HepG2 (cell line): ENCODE results near the gene NPHP4. TPM values are rescaled to one million over a fixed set of nuclear protein-coding genes. Genes with fewer than 3 reads are reported as not detected.
A peak's percentile ranks its signal among the peaks of the same experiment; 100 is the strongest.

ENCODE experiments used
- AGO2 ChIP-seq: fragments of 200-400 bp; formaldehyde crosslinking; optimal IDR thresholded peaks from 2 replicates; pipeline ENCODE3; 2017; ENCODE audit warnings: mild to moderate bottlenecking, low read depth, low read length, moderate library complexity
- ASH2L ChIP-seq: fragments of 300-600, 200-600 bp; sonication (generic); IDR thresholded peaks from 2 replicates; pipeline ENCODE4 v1.7.0; 2017; ENCODE audit warnings: low read depth, mild to moderate bottlenecking, moderate library complexity, mixed read lengths, low read length; ENCODE audit not compliant: insufficient read length
- CBX2 ChIP-seq, 2 experiments: fragments of 200-600 bp in 1 of 2; sonication (generic); formaldehyde crosslinking in 1 of 2; IDR thresholded peaks; 2 replicates each; pipeline versions ENCODE4 v1.7.0 to v1.8.1; 2018 to 2022; ENCODE audit warnings: low read depth in 2 of 2, low read length in 1 of 2, mild to moderate bottlenecking in 1 of 2, missing genetic modification reagents in 1 of 2
- HMGXB4 ChIP-seq, 2 experiments: sonication (generic) in 1 of 2; formaldehyde crosslinking in 1 of 2; IDR thresholded peaks; 2 replicates each; pipeline versions ENCODE4 v1.4.0 to v1.6.1; 2018 to 2020; ENCODE audit warnings: missing genetic modification reagents in 2 of 2, borderline replicate concordance in 1 of 2, low read depth in 1 of 2, mild to moderate bottlenecking in 1 of 2, missing biosample characterization in 1 of 2
- HNRNPLL ChIP-seq: fragments of 200-400 bp; formaldehyde crosslinking; IDR thresholded peaks from 2 replicates; pipeline ENCODE4 v1.6.1; 2017; ENCODE audit warnings: mild to moderate bottlenecking, low read depth, low read length; ENCODE audit not compliant: poor library complexity, severe bottlenecking
- HNRNPUL1 ChIP-seq: fragments of 200-400 bp; formaldehyde crosslinking; IDR thresholded peaks from 2 replicates; pipeline ENCODE4 v1.6.1; 2017; ENCODE audit warnings: low read depth, mild to moderate bottlenecking, low read length, moderate library complexity
- MLX ChIP-seq: IDR thresholded peaks from 2 replicates; pipeline ENCODE4 v1.6.1; 2016
- RFX3 ChIP-seq: IDR thresholded peaks from 2 replicates; pipeline ENCODE4 v1.6.1; 2016; ENCODE audit warnings: missing biosample characterization, missing genetic modification reagents
- SIX1 ChIP-seq: sonication (generic); formaldehyde crosslinking; IDR thresholded peaks from 2 replicates; pipeline ENCODE4 v1.4.0; 2020; ENCODE audit warnings: missing genetic modification reagents, borderline replicate concordance
- SKIL ChIP-seq: sonication (generic); formaldehyde crosslinking; IDR thresholded peaks from 2 replicates; pipeline ENCODE4 v1.8.0; 2022; ENCODE audit warnings: missing genetic modification reagents, mild to moderate bottlenecking, moderate library complexity, borderline replicate concordance
- U2AF1 ChIP-seq: fragments of 200-400 bp; formaldehyde crosslinking; optimal IDR thresholded peaks from 2 replicates; pipeline ENCODE3; 2017; ENCODE audit warnings: mild to moderate bottlenecking, low read depth, low read length
- ZFY ChIP-seq: sonication (generic); formaldehyde crosslinking; IDR thresholded peaks from 2 replicates; pipeline ENCODE4 v1.4.0; 2020; ENCODE audit warnings: missing genetic modification reagents
- ZNF431 ChIP-seq: sonication (generic); formaldehyde crosslinking; IDR thresholded peaks from 2 replicates; pipeline ENCODE4 v1.9.0; 2022; ENCODE audit warnings: missing genetic modification reagents, low read depth, mild to moderate bottlenecking, borderline replicate concordance
- ZNF768 ChIP-seq: sonication (generic); formaldehyde crosslinking; IDR thresholded peaks from 2 replicates; pipeline ENCODE4 v1.4.0; 2020; ENCODE audit warnings: missing genetic modification reagents
- polyA plus RNA-seq, 8 experiments: library from polyadenylated mRNA; depleted of rRNA in 3 of 8; stranded (reverse) in 7 of 8; unstranded in 1 of 8; fragments of >200 nt; fragmentation: Illumina TruSeq in 4 of 8; extraction: Trizol in 4 of 8; gene quantifications; 2 replicates each; pipeline versions ENCODE4 v1.2.1 to v1.2.3, GENCODE V29; 2011 to 2016; ENCODE audit warnings: low read depth in 4 of 8, missing spikeins in 1 of 8, mixed read lengths in 1 of 8; ENCODE audit not compliant: insufficient read depth in 1 of 8
- total RNA-seq, 5 experiments: library from RNA; depleted of rRNA; stranded (reverse); fragments of >200 nt; fragmentation: Illumina TruSeq; extraction: Trizol; gene quantifications; 2 replicates each; pipeline ENCODE4 v1.2.3, GENCODE V29; 2016; ENCODE audit warnings: low read depth in 1 of 5
- TF ChIP-seq, protein P1 (sequence below): sonication (generic); formaldehyde crosslinking; IDR thresholded peaks from 2 replicates; pipeline ENCODE4 v1.5.0; 2020; ENCODE audit warnings: mild to moderate bottlenecking, missing genetic modification reagents, moderate library complexity
- TF ChIP-seq, protein P2 (sequence below), 2 experiments: sonication (generic) in 1 of 2; formaldehyde crosslinking in 1 of 2; IDR thresholded peaks; 2 replicates each; pipeline versions ENCODE4 v1.5.1 to v1.6.1; 2011 to 2020; ENCODE audit warnings: borderline replicate concordance in 1 of 2, low read depth in 1 of 2, low read length in 1 of 2, mild to moderate bottlenecking in 1 of 2, missing genetic modification reagents in 1 of 2, moderate library complexity in 1 of 2
- TF ChIP-seq, protein P3 (sequence below): sonication (generic); formaldehyde crosslinking; IDR thresholded peaks from 2 replicates; pipeline ENCODE4 v1.5.0; 2020; ENCODE audit warnings: missing genetic modification reagents, mild to moderate bottlenecking, borderline replicate concordance

Gene NPHP4
- total and polyA plus RNA-seq, 2 of the 13 experiments (the other 11 are each of a cell fraction or from before 2014, with no cell fraction given), result 4.4 to 6.8 TPM

DNA sequence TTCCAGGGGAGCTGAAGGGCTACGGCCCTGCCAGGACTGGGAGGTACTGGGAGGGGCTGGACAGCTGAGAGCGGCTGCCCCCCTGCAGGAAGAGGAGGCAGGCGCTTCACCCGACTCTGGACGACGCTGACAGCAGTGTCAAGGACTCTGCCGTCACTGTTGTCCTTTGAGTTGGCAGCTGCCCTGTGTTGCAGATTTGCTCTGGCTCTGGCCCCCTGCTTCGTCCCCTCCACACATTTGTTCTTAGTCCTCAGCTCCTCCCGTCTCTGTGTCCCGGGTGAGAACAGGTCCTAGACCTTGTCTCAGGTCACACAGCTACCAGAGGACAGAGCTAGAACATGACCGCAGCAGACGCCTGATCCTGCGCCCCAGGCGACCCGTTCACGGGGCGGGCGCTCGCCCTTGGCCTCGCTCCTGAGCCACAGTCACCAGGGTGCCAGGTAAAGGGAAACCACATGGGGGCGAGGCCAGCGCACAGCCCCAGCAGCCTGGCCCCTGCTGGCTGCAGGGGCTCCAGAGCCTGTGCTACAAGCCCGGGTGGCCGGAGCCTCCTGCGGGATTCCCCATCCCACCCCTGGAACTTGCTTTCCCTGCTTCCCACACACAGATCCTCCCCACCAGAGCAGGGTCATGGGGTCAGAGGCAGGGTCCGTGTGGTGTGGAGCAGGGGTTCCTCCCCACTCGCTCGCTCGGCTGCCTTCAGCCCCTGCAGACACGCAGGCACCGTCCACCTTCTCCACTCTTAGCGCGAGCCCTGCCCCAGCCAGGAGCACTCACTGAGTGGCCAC is 10.7 kb upstream of the NPHP4 start (continued):
- peak; percentile 43; the same call in 1 of the 2 replicates for TF ChIP-seq ZNF768 (CRISPR knock-in tag)
- TF ChIP-seq, protein P1, sequence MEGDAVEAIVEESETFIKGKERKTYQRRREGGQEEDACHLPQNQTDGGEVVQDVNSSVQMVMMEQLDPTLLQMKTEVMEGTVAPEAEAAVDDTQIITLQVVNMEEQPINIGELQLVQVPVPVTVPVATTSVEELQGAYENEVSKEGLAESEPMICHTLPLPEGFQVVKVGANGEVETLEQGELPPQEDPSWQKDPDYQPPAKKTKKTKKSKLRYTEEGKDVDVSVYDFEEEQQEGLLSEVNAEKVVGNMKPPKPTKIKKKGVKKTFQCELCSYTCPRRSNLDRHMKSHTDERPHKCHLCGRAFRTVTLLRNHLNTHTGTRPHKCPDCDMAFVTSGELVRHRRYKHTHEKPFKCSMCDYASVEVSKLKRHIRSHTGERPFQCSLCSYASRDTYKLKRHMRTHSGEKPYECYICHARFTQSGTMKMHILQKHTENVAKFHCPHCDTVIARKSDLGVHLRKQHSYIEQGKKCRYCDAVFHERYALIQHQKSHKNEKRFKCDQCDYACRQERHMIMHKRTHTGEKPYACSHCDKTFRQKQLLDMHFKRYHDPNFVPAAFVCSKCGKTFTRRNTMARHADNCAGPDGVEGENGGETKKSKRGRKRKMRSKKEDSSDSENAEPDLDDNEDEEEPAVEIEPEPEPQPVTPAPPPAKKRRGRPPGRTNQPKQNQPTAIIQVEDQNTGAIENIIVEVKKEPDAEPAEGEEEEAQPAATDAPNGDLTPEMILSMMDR (CRISPR knock-in tag), result peak; percentile 55
- TF ChIP-seq AGO2, result no peak
- TF ChIP-seq ZNF431 (CRISPR knock-in tag), result no peak
- no peak for TF ChIP-seq MLX (CRISPR knock-in tag)
- no peak for TF ChIP-seq ASH2L
- TF ChIP-seq, protein P2, sequence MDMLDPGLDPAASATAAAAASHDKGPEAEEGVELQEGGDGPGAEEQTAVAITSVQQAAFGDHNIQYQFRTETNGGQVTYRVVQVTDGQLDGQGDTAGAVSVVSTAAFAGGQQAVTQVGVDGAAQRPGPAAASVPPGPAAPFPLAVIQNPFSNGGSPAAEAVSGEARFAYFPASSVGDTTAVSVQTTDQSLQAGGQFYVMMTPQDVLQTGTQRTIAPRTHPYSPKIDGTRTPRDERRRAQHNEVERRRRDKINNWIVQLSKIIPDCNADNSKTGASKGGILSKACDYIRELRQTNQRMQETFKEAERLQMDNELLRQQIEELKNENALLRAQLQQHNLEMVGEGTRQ (IDR thresholded peaks at IDR 0.05; ENCODE audit: low read depth, low read length), result no peak
- TF ChIP-seq, protein P2 (CRISPR knock-in tag; IDR thresholded peaks at IDR 0.05; ENCODE audit: borderline replicate concordance), result no peak
- TF ChIP-seq RFX3 (CRISPR knock-in tag), result no peak
- TF ChIP-seq HMGXB4 (CRISPR knock-in tag; IDR thresholded peaks at IDR 0.05; ENCODE audit: borderline replicate concordance in 1 of 2, low read depth in 1 of 2), result peak in 1 of 2 experiments; percentile 57; a peak in 1 of 4 replicates
- TF ChIP-seq HNRNPUL1, result no peak
- peak; percentile 27; the same call in 1 of the 2 replicates for TF ChIP-seq ZFY (CRISPR knock-in tag)
- no peak for TF ChIP-seq SIX1 (CRISPR knock-in tag)
- TF ChIP-seq, protein P3, sequence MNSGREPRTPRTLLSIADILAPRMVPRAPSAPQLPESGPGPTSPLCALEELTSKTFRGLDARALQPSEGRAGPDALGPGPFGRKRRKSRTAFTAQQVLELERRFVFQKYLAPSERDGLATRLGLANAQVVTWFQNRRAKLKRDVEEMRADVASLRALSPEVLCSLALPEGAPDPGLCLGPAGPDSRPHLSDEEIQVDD (CRISPR knock-in tag), result no peak
- no peak for TF ChIP-seq SKIL (CRISPR knock-in tag)
- TF ChIP-seq HNRNPLL, result peak; percentile 47
- no peak for TF ChIP-seq CBX2 (IDR thresholded peaks at IDR 0.05; ENCODE audit: low read depth, low read length)
- TF ChIP-seq CBX2 (CRISPR knock-in tag; IDR thresholded peaks at IDR 0.05; ENCODE audit: low read depth), result no peak
- no peak for TF ChIP-seq U2AF1
